RPMI7951 (cell line): ENCODE results near the gene CROCC2. TPM values are rescaled to one million over a fixed set of nuclear protein-coding genes. Genes with fewer than 3 reads are reported as not detected.
"Not testable (repeated sequence)": the region's sequence is repeated elsewhere in the genome, so short reads cannot be mapped to it uniquely, and the experiment has no call there.

Source experiments
- DNase-seq: peaks from one replicate; pipeline ENCODE4 v3.0.0-alpha.2; 2012; ENCODE audit warnings: low read depth
- total RNA-seq: library from RNA; depleted of rRNA; stranded (reverse); fragments of >200 nt; shearing (Covaris generic); gene quantifications from 2 replicates; pipeline ENCODE4 v1.2.3, GENCODE V29; 2014

Gene CROCC2
- total RNA-seq, 1 experiment from 2014 or later: 0.12 TPM

- no peak for DNase-seq
Measured at GRCh38 chr2:240966906-240967680, 61.0 kb downstream of the CROCC2 start.

- no peak for DNase-seq
Measured at GRCh38 chr2:240967681-240968621, 61.8 kb downstream of the CROCC2 start.

- DNase-seq: no peak
Measured at GRCh38 chr2:240968731-240969624, 62.8 kb downstream of the CROCC2 start.

- no peak for DNase-seq
Measured at GRCh38 chr2:240970104-240970503, 64.0 kb downstream of the CROCC2 start.

GRCh38 chr2:240970816-240971215 is 64.7 kb downstream of the CROCC2 start:
- DNase-seq: no peak

- DNase-seq: no peak
Measured at GRCh38 chr2:240972201-240972600, 66.1 kb downstream of the CROCC2 start.

- DNase-seq: peak; percentile 78
Measured at GRCh38 chr2:240972636-240973521, 66.7 kb downstream of the CROCC2 start.

- DNase-seq: peak; percentile 64
Measured at GRCh38 chr2:240974771-240975572, 68.8 kb downstream of the CROCC2 start.

GRCh38 chr2:240975903-240976302 is 69.8 kb downstream of the CROCC2 start:
- not testable (repeated sequence) for DNase-seq

GRCh38 chr2:240981280-240981679 is 75.1 kb downstream of the CROCC2 start:
- DNase-seq: peak; percentile 60

- no peak for DNase-seq
Measured at GRCh38 chr2:240981871-240982800, 76.0 kb downstream of the CROCC2 start.

- no peak for DNase-seq
Measured at GRCh38 chr2:240982821-240983281, 76.7 kb downstream of the CROCC2 start.

GRCh38 chr2:240983361-240983995 is 77.3 kb downstream of the CROCC2 start:
- peak; percentile 43 for DNase-seq

- DNase-seq: no peak
Measured at GRCh38 chr2:240983996-240984498, 77.9 kb downstream of the CROCC2 start.

- no peak for DNase-seq
Measured at GRCh38 chr2:240985881-240986786, 80.0 kb downstream of the CROCC2 start.

- DNase-seq: peak; percentile 96
Measured at GRCh38 chr2:240986787-240987411, 80.8 kb downstream of the CROCC2 start.
